Measurements from ENCODE around the gene SOX5. TPM values are rescaled to one million over a fixed set of nuclear protein-coding genes. Genes with fewer than 3 reads are reported as not detected.

The SOX5 gene
- polyA plus RNA-seq, 1 experiment = 6.7 TPM

DNA sequence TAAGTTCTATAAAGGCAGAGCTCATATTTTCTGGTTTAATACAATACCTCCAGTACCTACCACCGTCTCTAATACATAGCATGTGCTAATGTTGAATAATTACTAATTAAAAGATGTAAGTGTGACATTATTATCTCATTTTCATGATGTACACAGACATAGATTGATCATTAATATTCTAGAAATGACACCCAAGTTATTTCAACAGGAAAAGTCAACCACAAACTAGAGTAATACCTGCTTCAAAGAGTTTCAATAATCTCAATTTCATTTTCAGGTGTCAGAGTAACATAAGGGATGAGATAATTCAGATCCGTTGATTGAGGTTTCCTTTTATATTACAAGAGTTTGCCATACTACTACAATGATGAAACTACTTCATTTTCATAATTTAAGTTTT, 388.9 kb downstream of the SOX5 start:
- no peak for DNase-seq (ENCODE audit: low read depth, low spot score)
- CTCF ChIA-PET = no interaction called here
- Histone ChIP-seq H3K4me3 (ENCODE audit: low read depth, low read length) (no peak overlapping the region), H3K9me3 (ENCODE audit: control insufficient read depth, insufficient read depth, low read length) (no peaks in the 10 kb centered on the region), H3K27me3 (ENCODE audit: control insufficient read depth, insufficient read depth, low read length) (no peaks in the 10 kb centered on the region), H3K27ac (ENCODE audit: low read depth, low read length) (no peak overlapping the region)
- TF ChIP-seq CTCF (IDR thresholded peaks at IDR 0.05; ENCODE audit: low read depth, low read length) = no peak
- POLR2A ChIA-PET = no interaction called here

- Histone ChIP-seq H3K27me3 (ENCODE audit: control insufficient read depth, insufficient read depth, low read length) (no peaks in the 10 kb centered on the region), H3K4me3 (ENCODE audit: low read depth, low read length) (no peak overlapping the region), H3K27ac (ENCODE audit: low read depth, low read length) (no peak overlapping the region), H3K9me3 (ENCODE audit: control insufficient read depth, insufficient read depth, low read length) (no peaks in the 10 kb centered on the region)
- CTCF ChIA-PET = no interaction called here
- POLR2A ChIA-PET = no interaction called here
- no peak for TF ChIP-seq CTCF (IDR thresholded peaks at IDR 0.05; ENCODE audit: low read depth, low read length)
- no peak for DNase-seq (ENCODE audit: low read depth, low spot score)
These were observed 390.2 kb downstream of the SOX5 start for GRCh38 chr12:23559268-23559753.

GRCh38 chr12:23556661-23557060, 392.8 kb downstream of the SOX5 start:
- ChIA-PET POLR2A (no interaction called here), CTCF (no interaction called here)
- no peak overlapping the region for H3K27ac ChIP-seq (ENCODE audit: low read depth, low read length)
- no peak for TF ChIP-seq CTCF (IDR thresholded peaks at IDR 0.05; ENCODE audit: low read depth, low read length)
- no peaks in the 10 kb centered on the region for H3K27me3 ChIP-seq (ENCODE audit: control insufficient read depth, insufficient read depth, low read length)
- no peak for DNase-seq (ENCODE audit: low read depth, low spot score)
- H3K4me3 ChIP-seq (ENCODE audit: low read depth, low read length) = no peak overlapping the region
- H3K9me3 ChIP-seq (ENCODE audit: control insufficient read depth, insufficient read depth, low read length) = no peaks in the 10 kb centered on the region

GRCh38 chr12:23555825-23556207, 393.7 kb downstream of the SOX5 start:
- ChIA-PET POLR2A (no interaction called here), CTCF (no interaction called here)
- no peak overlapping the region for H3K4me3 ChIP-seq (ENCODE audit: low read depth, low read length)
- no peaks in the 10 kb centered on the region for H3K27me3 ChIP-seq (ENCODE audit: control insufficient read depth, insufficient read depth, low read length)
- DNase-seq (ENCODE audit: low read depth, low spot score) = no peak
- no peaks in the 10 kb centered on the region for H3K9me3 ChIP-seq (ENCODE audit: control insufficient read depth, insufficient read depth, low read length)
- no peak for TF ChIP-seq CTCF (IDR thresholded peaks at IDR 0.05; ENCODE audit: low read depth, low read length)
- no peak overlapping the region for H3K27ac ChIP-seq (ENCODE audit: low read depth, low read length)

- POLR2A ChIA-PET = no interaction called here
These were observed 394.2 kb downstream of the SOX5 start for GRCh38 chr12:23555180-23555824.

More at GRCh38 chr12:23555180-23555824, 394.2 kb downstream of the SOX5 start:
- Histone ChIP-seq H3K9me3 (ENCODE audit: control insufficient read depth, insufficient read depth, low read length) (no peaks in the 10 kb centered on the region), H3K27me3 (ENCODE audit: control insufficient read depth, insufficient read depth, low read length) (no peaks in the 10 kb centered on the region), H3K27ac (ENCODE audit: low read depth, low read length) (no peak overlapping the region), H3K4me3 (ENCODE audit: low read depth, low read length) (no peak overlapping the region)
- no peak for TF ChIP-seq CTCF (IDR thresholded peaks at IDR 0.05; ENCODE audit: low read depth, low read length)
- CTCF ChIA-PET = no interaction called here
- no peak for DNase-seq (ENCODE audit: low read depth, low spot score)

All from AG04450 (cell line).